Measurements from ENCODE around the gene ZNF410.

DNA sequence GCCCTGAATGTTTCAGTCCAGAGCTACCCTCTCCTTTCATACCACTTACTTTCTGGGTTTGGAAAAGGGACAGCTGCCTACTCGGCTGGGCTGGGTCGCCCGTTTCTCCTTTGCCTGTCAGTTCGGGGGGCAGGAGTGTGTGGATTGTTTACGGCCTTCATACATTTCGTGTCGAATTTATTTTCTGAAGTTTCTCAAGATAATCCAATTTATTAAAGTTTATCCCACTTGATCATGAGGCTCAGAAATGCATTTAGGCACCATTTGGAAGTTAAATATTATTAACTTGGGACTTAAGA is 608 bp downstream of the ZNF410 start:
- TF ChIP-seq POLR2A (IDR thresholded peaks at IDR 0.05) = no peak
- TF ChIP-seq CTCF (IDR thresholded peaks at IDR 0.05 in 4 of 5, conservative IDR thresholded peaks at IDR 0.05 in 1 of 5) = no peak
